HCT116 (cell line): ENCODE data around the gene HGF. TPM values are rescaled to one million over a fixed set of nuclear protein-coding genes. Genes with fewer than 3 reads are reported as not detected.

ENCODE experiments used
- ATAC-seq: fragments of 200-7000 bp; cut with Tn5 transposase; 2 replicates; pipeline ENCODE4 v1.9.1; 2020; ENCODE audit warnings: mild to moderate bottlenecking, moderate library complexity
- BruUV-seq: library from RNA; stranded (reverse); fragments of 400-500 nt; replicated peaks from 2 replicates; lab custom pipeline; 2021; lab: Mats Ljungman, UMichigan
- CTCF ChIA-PET: fragments of 300-600 bp; sonication (Branson Sonifier 250); formaldehyde crosslinking; loops from one replicate; lab custom pipeline; 2021; ENCODE audit warnings: antibody characterized with exemption; lab: Charles Lee
- POLR2A ChIA-PET: fragments of 300-600, 350-600 bp; sonication (Branson Sonifier 250); formaldehyde crosslinking; loops from one replicate; lab custom pipeline; 2021; ENCODE audit warnings: antibody characterized with exemption; lab: Charles Lee
- RAD21 ChIA-PET, 2 experiments: fragments of 300-600 bp; sonication (Branson Sonifier 250); formaldehyde crosslinking; loops; one replicate each; lab custom pipeline; 2023; ENCODE audit warnings: low total read pairs in 2 of 2; ENCODE audit not compliant: uncharacterized antibody in 2 of 2, unreplicated experiment in 2 of 2, low non-redundant PET in 1 of 2; lab: Charles Lee
- DNase-seq: peaks from one replicate; pipeline ENCODE4 v3.0.0-alpha.2; 2010; ENCODE audit warnings: low read depth, low spot score
- H2AFZ ChIP-seq: fragments of 200-600 bp; shearing (Covaris generic), sonication (generic); 2 replicates; pipeline ENCODE4 v1.6.1; 2017; ENCODE audit warnings: low read depth, mixed run types, mixed read lengths, antibody characterized with exemption, low read length; ENCODE audit not compliant: poor library complexity, severe bottlenecking
- H3K27ac ChIP-seq: 2 replicates; pipeline ENCODE4 v1.5.1; 2012; ENCODE audit warnings: low read depth, low read length
- H3K27me3 ChIP-seq: fragments of 200-600 bp; sonication (generic); 2 replicates; pipeline ENCODE4 v1.6.1; 2016; ENCODE audit warnings: mixed run types, low read length, mixed read lengths; ENCODE audit not compliant: insufficient read depth
- H3K36me3 ChIP-seq, 2 experiments: fragments of 200-500 bp in 1 of 2; fragments of 200-600 bp in 1 of 2; sonication (Bioruptor generic) in 1 of 2; sonication (generic) in 1 of 2; 2 replicates each; pipeline versions ENCODE4 v1.5.1 to v1.6.1; 2014 to 2016; ENCODE audit warnings: low read length in 2 of 2, inconsistent platforms in 1 of 2, mixed read lengths in 1 of 2, mixed run types in 1 of 2; ENCODE audit not compliant: insufficient read depth in 2 of 2, control insufficient read depth in 1 of 2
- H3K4me1 ChIP-seq, 2 experiments: fragments of 200-600 bp in 1 of 2; sonication (generic) in 1 of 2; 2 replicates each; pipeline versions ENCODE4 v1.5.1 to v1.6.1; 2012 to 2017; ENCODE audit warnings: low read length in 2 of 2, inconsistent platforms in 1 of 2, mild to moderate bottlenecking in 1 of 2, mixed read lengths in 1 of 2, mixed run types in 1 of 2, moderate library complexity in 1 of 2; ENCODE audit not compliant: insufficient read depth in 2 of 2, control insufficient read depth in 1 of 2
- H3K4me2 ChIP-seq: fragments of 200-600 bp; sonication (generic); 2 replicates; pipeline ENCODE4 v1.6.1; 2017; ENCODE audit warnings: mixed run types, low read length, mixed read lengths
- H3K4me3 ChIP-seq, 2 experiments: fragments of 200-600 bp in 1 of 2; sonication (generic) in 1 of 2; replicated peaks in 1 of 2; 2 replicates each; pipeline ENCODE4 v1.5.1; 2011 to 2016; ENCODE audit warnings: low read length in 2 of 2, control low read depth in 1 of 2, low read depth in 1 of 2, mild to moderate bottlenecking in 1 of 2, mixed read lengths in 1 of 2, mixed run types in 1 of 2
- H3K79me2 ChIP-seq: fragments of 200-600 bp; sonication (generic); 2 replicates; pipeline ENCODE4 v1.6.1; 2017; ENCODE audit warnings: mild to moderate bottlenecking, mixed run types, low read length, moderate library complexity, mixed read lengths; ENCODE audit not compliant: insufficient read depth
- H3K9ac ChIP-seq: fragments of 200-600 bp; sonication (generic); 2 replicates; pipeline ENCODE4 v1.6.1; 2016; ENCODE audit warnings: low read length, mixed read lengths
- H3K9me2 ChIP-seq: fragments of 200-600 bp; sonication (generic), shearing (Covaris generic); 2 replicates; pipeline ENCODE4 v1.6.1; 2017; ENCODE audit warnings: mixed run types, mild to moderate bottlenecking, moderate library complexity; ENCODE audit not compliant: insufficient read depth
- H3K9me3 ChIP-seq, 2 experiments: fragments of 200-500 bp in 1 of 2; fragments of 200-600 bp in 1 of 2; sonication (Bioruptor generic) in 1 of 2; sonication (generic) in 1 of 2; 2 replicates each; pipeline ENCODE4 v1.6.1; 2014 to 2017; ENCODE audit warnings: low read length in 2 of 2, mixed read lengths in 2 of 2, inconsistent platforms in 1 of 2, low read depth in 1 of 2, mild to moderate bottlenecking in 1 of 2, mixed run types in 1 of 2, moderate library complexity in 1 of 2; ENCODE audit not compliant: control insufficient read depth in 1 of 2, insufficient read depth in 1 of 2
- H4K20me1 ChIP-seq: fragments of 200-600 bp; sonication (generic), shearing (Covaris generic); 2 replicates; pipeline ENCODE4 v1.6.1; 2017; ENCODE audit warnings: mixed run types, mild to moderate bottlenecking, moderate library complexity; ENCODE audit not compliant: insufficient read depth
- ATF3 ChIP-seq: IDR thresholded peaks from 2 replicates; pipeline ENCODE4 v1.6.1; 2012
- CBX3 ChIP-seq: IDR thresholded peaks from 2 replicates; pipeline ENCODE4 v1.6.1; 2012; ENCODE audit warnings: low read depth
- CEBPB ChIP-seq: IDR thresholded peaks from 2 replicates; pipeline ENCODE4 v1.6.1; 2012; ENCODE audit warnings: low read depth
- EGR1 ChIP-seq: IDR thresholded peaks from 2 replicates; pipeline ENCODE4 v1.6.1; 2012; ENCODE audit warnings: low read depth
- ELF1 ChIP-seq: IDR thresholded peaks from 2 replicates; pipeline ENCODE4 v1.6.1; 2012; ENCODE audit warnings: low read depth, borderline replicate concordance
- EZH2 ChIP-seq: fragments of 200-600 bp; sonication (generic); IDR thresholded peaks from 2 replicates; pipeline ENCODE4 v1.6.1; 2017; ENCODE audit warnings: antibody characterized with exemption, mixed run types
- EZH2phosphoT487 ChIP-seq: fragments of 200-600 bp; IDR thresholded peaks from 2 replicates; pipeline ENCODE4 v1.6.1; 2018; ENCODE audit warnings: antibody characterized with exemption, borderline replicate concordance
- FOSL1 ChIP-seq: IDR thresholded peaks from 2 replicates; pipeline ENCODE4 v1.6.1; 2012; ENCODE audit warnings: low read depth
- JUND ChIP-seq: IDR thresholded peaks from 2 replicates; pipeline ENCODE4 v1.6.1; 2012
- POLR2A ChIP-seq: IDR thresholded peaks from 2 replicates; pipeline ENCODE4 v1.7.0; 2011; ENCODE audit warnings: borderline replicate concordance; ENCODE audit not compliant: insufficient read depth, insufficient read length; ENCODE audit errors: extremely low read depth
- POLR2AphosphoS5 ChIP-seq: IDR thresholded peaks from 2 replicates; pipeline ENCODE4 v1.6.1; 2011; ENCODE audit warnings: mild to moderate bottlenecking, low read depth, low read length, moderate library complexity
- RAD21 ChIP-seq: IDR thresholded peaks from 2 replicates; pipeline ENCODE4 v1.6.1; 2012; ENCODE audit warnings: low read depth, mild to moderate bottlenecking
- REST ChIP-seq: IDR thresholded peaks from 2 replicates; pipeline ENCODE4 v1.6.1; 2012; ENCODE audit warnings: low read depth
- SIN3A ChIP-seq: IDR thresholded peaks from 2 replicates; pipeline ENCODE4 v1.6.1; 2012; ENCODE audit warnings: low read depth
- SP1 ChIP-seq: IDR thresholded peaks from 2 replicates; pipeline ENCODE4 v1.6.1; 2012; ENCODE audit warnings: low read depth
- SRF ChIP-seq: IDR thresholded peaks from 2 replicates; pipeline ENCODE4 v1.6.1; 2012; ENCODE audit warnings: low read depth
- TCF7L2 ChIP-seq: IDR thresholded peaks from 2 replicates; pipeline ENCODE4 v1.7.0; 2011; ENCODE audit warnings: borderline replicate concordance, inconsistent platforms; ENCODE audit not compliant: insufficient read depth, insufficient read length; ENCODE audit errors: extremely low read depth
- YY1 ChIP-seq: IDR thresholded peaks from 2 replicates; pipeline ENCODE4 v1.6.1; 2011; ENCODE audit warnings: low read length, low read depth, moderate library complexity, mild to moderate bottlenecking; ENCODE audit not compliant: insufficient replicate concordance; ENCODE audit errors: extremely low read depth
- ZFX ChIP-seq: fragments of 450-650 bp; IDR thresholded peaks from 2 replicates; pipeline ENCODE4 v1.6.1; 2017
- intact Hi-C: fragments of 100-400 bp; cut with micrococcal nuclease; formaldehyde crosslinking; loops from 2 replicates; pipeline ENCODE4 v1.10.0; 2022
- total RNA-seq: library from RNA; stranded (reverse); gene quantifications from one replicate; pipeline ENCODE4 v1.2.1, GENCODE V29; 2021; ENCODE audit not compliant: unreplicated experiment
- TF ChIP-seq, protein P1 (sequence below): IDR thresholded peaks from 2 replicates; pipeline ENCODE4 v1.6.1; 2012

The HGF gene
- total RNA-seq, 1 experiment from 2014 or later = 0.15 TPM

DNA sequence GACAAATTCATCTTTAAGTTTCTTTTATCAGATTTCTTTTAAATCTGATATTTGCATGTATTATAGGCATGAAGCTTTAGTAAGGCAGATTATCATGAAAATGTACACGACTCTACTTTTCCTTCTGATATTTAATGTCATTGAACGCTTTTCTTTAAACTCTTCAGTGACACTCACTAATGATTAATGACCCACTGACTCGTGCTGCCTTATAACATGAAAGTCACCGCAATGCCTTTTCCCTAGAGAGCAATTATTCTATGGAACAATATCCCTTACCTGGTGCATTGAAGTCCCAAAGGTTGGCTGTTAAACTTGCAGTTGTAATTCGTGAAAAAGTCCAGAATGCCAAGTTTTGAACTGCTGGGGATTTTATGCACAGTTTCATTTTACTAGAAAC lies 33.4 kb upstream of the HGF start (continued):
- no peak for TF ChIP-seq CEBPB
- no peak for TF ChIP-seq YY1
- no peak for TF ChIP-seq EZH2

- DNase-seq (no peak), ATAC-seq (no peak)
- Histone ChIP-seq H3K27me3 (no peaks in the 10 kb centered on the region), H3K4me3 (no peak overlapping the region), H3K27ac (no peak overlapping the region), H4K20me1 (no peaks in the 10 kb centered on the region), H3K9me2 (no peaks in the 10 kb centered on the region), H3K4me1 (no peaks in the 10 kb centered on the region), H3K36me3 (no peaks in the 10 kb centered on the region), H2AFZ (no peak overlapping the region), H3K4me2 (no peak overlapping the region), H3K79me2 (no peaks in the 10 kb centered on the region), H3K9me3 (no peaks in the 10 kb centered on the region), H3K9ac (no peak overlapping the region)
- BruUV-seq = no TSS peak
- ChIA-PET POLR2A (no interaction called here), CTCF (no interaction called here), RAD21 (no interaction called here)
- intact Hi-C loops = no loop called here
- no peak for TF ChIP-seq SIN3A
- TF ChIP-seq EZH2 = no peak
- TF ChIP-seq SP1 = no peak
- no peak for TF ChIP-seq CBX3
- TF ChIP-seq EGR1 = no peak
- no peak for TF ChIP-seq TCF7L2
- no peak for TF ChIP-seq FOSL1
- TF ChIP-seq YY1 = no peak
- no peak for TF ChIP-seq POLR2A
- no peak for TF ChIP-seq REST
- TF ChIP-seq, protein P1, sequence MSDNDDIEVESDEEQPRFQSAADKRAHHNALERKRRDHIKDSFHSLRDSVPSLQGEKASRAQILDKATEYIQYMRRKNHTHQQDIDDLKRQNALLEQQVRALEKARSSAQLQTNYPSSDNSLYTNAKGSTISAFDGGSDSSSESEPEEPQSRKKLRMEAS = no peak
- TF ChIP-seq JUND = no peak
- no peak for TF ChIP-seq RAD21
- no peak for TF ChIP-seq SRF
- no peak for TF ChIP-seq POLR2AphosphoS5
- TF ChIP-seq ELF1 = no peak
- no peak for TF ChIP-seq EZH2phosphoT487
- no peak for TF ChIP-seq ZFX
- no peak for TF ChIP-seq ATF3
Measured at GRCh38 chr7:81802251-81802650, 32.4 kb upstream of the HGF start.
